Measurements from ENCODE around the gene USP49.
"Not testable (repeated sequence)": the region's sequence is repeated elsewhere in the genome, so short reads cannot be mapped to it uniquely, and the experiment has no call there.

Gene USP49

DNA sequence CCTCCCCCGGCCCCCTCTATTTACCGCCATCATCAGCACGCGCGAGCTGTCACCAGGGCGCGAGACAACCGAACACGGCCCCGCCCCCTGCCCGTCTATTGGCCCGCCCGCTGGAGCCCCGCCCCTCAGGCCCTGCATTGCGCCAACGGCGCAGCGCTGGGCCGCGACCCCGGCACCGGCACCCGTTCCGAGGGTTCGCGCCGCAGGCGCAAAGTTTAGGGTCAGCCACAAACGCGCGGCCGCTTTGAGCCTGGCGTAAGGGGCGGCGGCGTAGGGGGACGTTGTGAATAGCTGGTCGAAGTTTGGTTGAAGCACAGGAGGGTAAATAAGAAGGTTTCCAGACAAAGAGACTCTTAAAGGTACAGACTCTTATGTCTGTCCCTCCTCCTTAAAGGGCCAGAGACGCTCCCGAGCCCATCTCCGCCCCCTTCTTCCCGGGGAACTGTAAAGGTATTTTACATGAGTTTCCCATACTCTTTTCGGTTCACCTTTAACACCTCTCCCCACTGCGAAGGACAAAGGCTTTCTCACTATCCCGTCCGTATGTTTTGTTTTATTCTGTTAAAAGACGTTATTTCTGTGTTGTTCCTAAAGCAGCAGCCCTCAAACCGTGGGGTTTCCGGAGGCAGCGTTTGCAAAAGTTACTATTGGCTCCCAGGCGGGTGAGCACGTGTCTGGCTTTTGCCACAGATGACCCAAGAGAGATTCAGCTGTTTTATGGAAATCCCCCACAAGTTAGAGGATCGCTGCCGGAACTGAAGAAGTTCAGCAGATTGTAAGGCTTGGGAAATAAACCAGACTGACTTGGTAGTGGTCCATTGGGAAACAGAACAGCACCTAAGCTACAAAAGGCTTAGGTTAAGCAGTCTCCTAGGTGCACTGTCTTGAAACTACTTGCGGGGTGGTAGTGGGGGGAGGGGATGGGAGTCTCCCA lies at the start of gene USP49:
TSS of gene USP49 (minus strand) at position 76 of the 934 bp plus-strand sequence. CDS start 88,392 bp downstream, outside the sequence.
- H3K36me3 Mint-ChIP-seq, result peaks cover 8% of the 10 kb centered on the region
- DNase-seq (ENCODE audit: low spot score in 2 of 2), result peak; percentile 86 to 93
- no peak within 1 kb of the TSS for H3K27ac Mint-ChIP-seq
- H3K9me3 Mint-ChIP-seq, result no peaks in the 10 kb centered on the region
- ATAC-seq, result peak; percentile 96
- no peak within 1 kb of the TSS for H3K4me3 Mint-ChIP-seq
- H3K4me1 Mint-ChIP-seq, result peaks cover 11% of the 10 kb centered on the region

DNA sequence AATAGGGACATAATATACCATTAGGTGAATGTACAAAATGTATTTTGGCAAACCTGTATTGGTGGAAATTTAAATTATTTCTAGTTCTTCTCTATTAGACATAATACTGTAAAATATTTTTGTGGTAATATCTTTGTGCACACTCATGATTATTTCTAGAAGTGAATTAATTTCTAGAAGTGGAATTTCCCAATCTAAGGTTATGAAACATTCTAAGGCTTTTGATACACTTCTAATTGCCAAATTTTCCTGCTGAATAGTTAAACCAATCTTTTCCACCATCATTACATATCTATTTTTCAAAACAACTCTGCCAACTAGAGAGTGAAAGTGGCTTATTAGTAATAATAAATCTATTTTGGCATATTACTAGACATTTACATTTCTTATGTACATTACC lies 48.3 kb upstream of the USP49 start:
- Mint-ChIP-seq H3K9me3 (no peaks in the 10 kb centered on the region), H3K4me3 (no peak overlapping the region), H3K27ac (no peak overlapping the region), H3K4me1 (peaks cover 42% of the 10 kb centered on the region), H3K36me3 (peaks cover 45% of the 10 kb centered on the region)
- DNase-seq (ENCODE audit: low spot score in 2 of 2) (no peak), ATAC-seq (no peak)

DNA sequence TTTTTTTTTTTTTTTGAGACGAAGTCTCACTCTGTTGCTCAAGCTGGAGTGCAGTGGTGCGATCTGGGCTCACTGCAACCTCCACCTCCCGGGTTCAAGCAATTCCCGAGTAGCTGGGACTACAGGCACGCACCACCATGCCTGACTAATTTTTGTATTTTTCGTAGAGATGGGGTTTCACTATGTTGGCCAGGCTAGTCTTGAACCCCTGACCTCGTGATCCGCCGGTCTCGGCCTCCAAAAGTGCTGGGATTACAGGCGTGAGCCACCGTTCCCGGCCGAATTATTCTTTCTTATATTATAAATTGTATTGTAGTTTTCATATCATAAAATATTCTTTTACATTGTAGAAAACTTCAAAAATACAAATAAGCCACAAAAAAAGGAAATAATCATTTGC lies 47.7 kb upstream of the USP49 start:
- peak overlapping the region; percentile 89 for H3K27ac Mint-ChIP-seq
- not testable (repeated sequence) for H3K9me3 Mint-ChIP-seq; ATAC-seq; DNase-seq (ENCODE audit: low spot score in 2 of 2)
- H3K4me1 Mint-ChIP-seq, result peaks cover 43% of the 10 kb centered on the region
- peak overlapping the region; percentile 99 for H3K4me3 Mint-ChIP-seq
- H3K36me3 Mint-ChIP-seq, result peaks cover 49% of the 10 kb centered on the region

DNA sequence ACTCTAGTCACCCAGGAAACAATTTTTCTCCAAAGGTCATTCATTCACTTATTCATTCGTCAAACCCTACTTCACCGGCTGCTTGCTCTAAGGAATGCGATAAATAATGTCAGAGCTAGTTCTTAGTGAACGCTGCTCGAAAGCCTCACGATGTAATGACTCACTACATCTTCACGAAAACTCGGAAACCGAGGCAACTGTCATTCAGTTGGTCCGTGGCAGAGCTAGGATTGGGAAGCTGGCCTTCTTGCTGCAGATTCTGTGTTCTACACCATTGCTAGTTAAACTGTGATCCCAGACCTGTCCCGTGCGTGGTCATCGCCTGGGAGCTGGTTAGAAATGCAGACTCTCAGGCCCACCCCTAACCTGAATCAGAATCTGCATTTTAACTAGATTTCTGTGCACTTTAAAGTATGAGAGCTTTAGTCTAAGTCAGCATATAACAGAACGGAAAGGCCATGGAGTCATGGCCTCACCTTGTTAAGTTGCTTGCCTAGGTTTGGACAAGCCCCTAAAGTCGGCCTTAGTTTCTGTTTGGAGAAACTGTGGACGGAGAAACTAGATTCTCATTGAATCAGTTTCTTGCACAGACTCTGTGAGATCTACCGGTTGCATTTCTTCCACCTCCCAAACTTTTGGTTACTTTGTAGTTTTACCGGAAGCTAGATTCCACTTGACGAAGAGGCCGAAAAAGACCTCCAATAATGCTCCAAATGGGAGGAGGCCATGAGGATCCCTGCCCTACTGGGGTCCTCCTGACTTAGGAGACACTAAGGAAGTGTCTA lies 47.1 kb upstream of the USP49 start:
- peaks cover 43% of the 10 kb centered on the region for H3K4me1 Mint-ChIP-seq
- H3K4me3 Mint-ChIP-seq, result peak overlapping the region; percentile 99
- peak overlapping the region; percentile 89 for H3K27ac Mint-ChIP-seq
- H3K36me3 Mint-ChIP-seq, result peaks cover 49% of the 10 kb centered on the region
- ATAC-seq (peak; percentile 72), DNase-seq (ENCODE audit: low spot score in 2 of 2) (no peak)
- no peaks in the 10 kb centered on the region for H3K9me3 Mint-ChIP-seq

DNA sequence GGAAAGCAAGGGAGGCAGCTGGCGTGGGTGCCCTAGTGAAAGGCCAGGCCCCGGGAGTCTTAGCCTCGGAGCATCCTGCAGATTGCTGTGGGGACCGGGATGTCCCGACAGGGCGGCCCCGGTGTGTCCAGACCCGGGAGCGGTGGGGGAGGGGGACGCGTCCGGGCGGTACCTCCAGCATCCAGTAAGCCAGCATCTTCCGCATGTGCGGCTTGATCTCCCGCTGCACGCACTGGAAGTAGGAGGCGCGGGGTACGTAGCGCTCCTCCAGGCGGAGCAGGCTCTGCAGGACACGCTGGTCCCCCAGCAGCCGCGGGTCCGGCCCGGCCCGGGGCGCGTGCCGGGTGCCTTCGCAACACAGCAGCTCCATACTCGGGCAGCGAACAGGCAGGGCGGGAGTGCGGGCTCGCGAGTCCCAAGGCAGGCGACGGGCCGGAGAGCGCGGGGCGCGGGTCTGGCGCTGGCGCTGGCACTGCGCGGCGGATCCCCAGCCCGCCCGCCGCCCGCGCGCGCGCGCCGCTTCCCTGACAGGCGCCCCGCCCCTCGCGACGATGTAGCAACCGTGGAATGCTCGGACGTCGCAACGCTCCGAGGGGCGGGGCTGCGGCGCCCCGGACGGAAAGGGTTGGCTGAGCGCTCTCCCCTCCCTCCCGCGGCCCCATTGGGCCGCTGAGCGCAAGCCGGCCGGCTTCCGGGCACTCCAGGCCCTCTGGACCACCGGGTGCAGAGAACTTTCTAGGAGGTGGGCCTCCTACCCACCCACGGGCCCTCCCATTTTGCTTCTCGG lies 46.3 kb upstream of the USP49 start, which contains the start of gene CCND3:
TSS of gene CCND3 (minus strand) at position 529 of the 787 bp plus-strand sequence. CDS start at position 370, 159 bp downstream.
- Mint-ChIP-seq H3K9me3 (no peaks in the 10 kb centered on the region), H3K36me3 (peaks cover 54% of the 10 kb centered on the region), H3K4me3 (peak within 1 kb of the TSS; percentile 99), H3K27ac (peak within 1 kb of the TSS; percentile 95), H3K4me1 (peaks cover 49% of the 10 kb centered on the region)
- DNase-seq (ENCODE audit: low spot score in 2 of 2), result peak; percentile 83 to 91
- peak; percentile 91 for ATAC-seq

DNA sequence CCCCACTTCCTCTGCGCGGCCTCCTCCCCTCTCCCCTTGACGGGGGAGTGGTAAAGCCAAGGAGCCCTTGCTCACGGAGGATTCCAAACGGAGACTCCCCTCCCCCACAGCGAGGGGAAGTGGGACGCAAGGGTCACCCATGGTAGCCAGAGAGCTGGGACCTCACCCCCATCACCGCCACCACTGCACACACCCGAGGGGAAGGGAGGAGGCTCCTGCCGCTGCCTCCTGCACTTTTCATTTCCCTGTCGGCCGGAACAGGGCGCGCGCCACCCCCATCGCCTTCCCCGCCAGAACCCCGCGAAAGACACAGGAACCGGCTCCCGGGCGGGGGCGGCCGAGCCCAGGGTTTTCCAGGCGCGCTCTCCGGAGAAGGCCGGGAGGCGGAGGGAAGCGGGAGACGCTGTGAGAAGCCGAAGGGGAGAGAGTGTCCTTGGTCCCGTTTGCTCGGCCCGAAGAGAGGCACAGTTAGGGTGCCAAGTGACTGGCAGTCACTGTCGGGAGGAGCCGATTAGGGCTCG lies 45.6 kb upstream of the USP49 start:
- ATAC-seq (no peak), DNase-seq (ENCODE audit: low spot score in 2 of 2) (peak in 1 of 2 donors; percentile 72)
- H3K36me3 Mint-ChIP-seq, result peaks cover 60% of the 10 kb centered on the region
- H3K4me3 Mint-ChIP-seq, result peak overlapping the region; percentile 99
- no peaks in the 10 kb centered on the region for H3K9me3 Mint-ChIP-seq
- H3K27ac Mint-ChIP-seq, result peak overlapping the region; percentile 95
- peaks cover 55% of the 10 kb centered on the region for H3K4me1 Mint-ChIP-seq

DNA sequence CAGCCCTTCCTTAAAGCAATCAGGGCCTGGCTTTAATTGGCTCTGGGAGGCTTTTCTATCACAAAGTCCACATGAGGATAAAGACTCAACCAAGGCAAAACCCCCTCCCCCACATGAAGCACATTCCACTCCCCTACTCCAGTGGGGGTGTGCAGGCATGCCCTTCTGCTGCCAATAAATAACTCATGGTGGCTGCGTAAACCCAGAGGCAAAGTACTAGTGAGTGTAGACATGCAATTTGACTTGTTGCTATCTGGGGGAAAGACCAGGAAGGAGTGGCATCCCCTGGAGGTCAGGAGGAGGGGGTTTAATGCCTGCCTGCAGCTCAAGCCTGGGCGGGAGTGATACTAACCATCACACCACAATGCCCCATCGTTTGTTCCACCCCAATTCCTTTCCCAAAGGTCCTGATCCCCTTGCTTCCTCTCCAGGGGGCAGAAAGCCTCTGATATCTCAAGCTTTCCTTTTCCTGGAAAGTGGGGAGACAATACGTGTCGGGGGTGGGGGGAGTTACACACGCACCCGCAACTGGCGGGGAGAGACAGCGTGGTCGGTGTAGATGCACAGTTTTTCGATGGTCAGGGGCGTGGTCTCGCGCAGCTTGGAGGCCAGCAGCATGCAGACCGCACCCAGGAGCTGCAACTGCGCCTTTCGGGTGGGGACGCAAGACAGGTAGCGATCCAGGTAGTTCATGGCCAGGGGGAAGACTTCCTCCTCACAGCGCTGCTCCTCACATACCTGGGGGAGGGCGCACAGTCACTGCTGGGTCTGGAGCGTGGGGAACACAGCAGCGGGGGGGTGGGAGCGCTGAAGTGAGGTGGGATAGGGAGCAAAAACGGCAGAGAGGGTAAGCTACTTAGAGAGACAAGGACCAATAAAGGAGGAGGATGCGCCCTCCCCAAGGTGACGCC lies 44.9 kb upstream of the USP49 start:
- ATAC-seq, result no peak
- DNase-seq (ENCODE audit: low spot score in 2 of 2), result peak in 1 of 2 donors; percentile 68
- Mint-ChIP-seq H3K9me3 (no peaks in the 10 kb centered on the region), H3K4me1 (peaks cover 62% of the 10 kb centered on the region), H3K4me3 (peak overlapping the region; percentile 99), H3K27ac (peak overlapping the region; percentile 95), H3K36me3 (peaks cover 67% of the 10 kb centered on the region)

DNA sequence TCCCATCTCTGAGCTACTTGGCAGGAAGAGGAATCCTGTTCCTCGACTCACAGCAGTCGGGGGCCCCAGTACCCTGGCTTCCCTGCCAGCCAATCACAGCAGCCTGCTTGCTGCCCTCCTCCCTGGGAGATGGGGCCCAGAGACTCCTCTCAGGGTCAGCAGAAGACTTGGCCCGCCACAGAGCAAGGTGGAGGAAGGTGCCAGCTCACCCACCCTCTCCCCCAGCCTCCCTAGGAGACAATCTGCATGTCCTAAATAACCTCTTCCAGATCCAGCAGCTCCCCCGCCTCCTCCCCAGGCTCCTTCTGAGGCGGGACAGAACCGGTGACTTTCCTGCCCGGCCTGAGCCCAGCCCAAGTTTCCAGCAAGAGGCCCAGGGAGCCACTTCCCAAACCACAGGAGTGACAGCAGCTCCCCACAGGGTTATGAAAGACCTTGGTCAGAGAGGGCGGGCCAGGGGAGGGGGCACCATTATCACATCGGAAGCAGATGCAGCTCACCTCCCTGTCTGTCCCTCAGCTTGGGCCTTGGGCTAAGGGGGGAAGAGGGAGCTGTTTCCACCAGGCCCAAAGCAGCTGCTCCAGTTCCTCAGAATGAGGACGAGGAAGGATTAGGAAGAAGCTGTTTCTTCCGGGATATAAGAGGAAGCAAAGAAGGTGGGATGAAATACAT lies 44.1 kb upstream of the USP49 start:
- Mint-ChIP-seq H3K4me1 (peaks cover 70% of the 10 kb centered on the region), H3K36me3 (peaks cover 75% of the 10 kb centered on the region), H3K27ac (peak overlapping the region; percentile 95), H3K9me3 (no peaks in the 10 kb centered on the region), H3K4me3 (peak overlapping the region; percentile 99)
- DNase-seq (ENCODE audit: low spot score in 2 of 2) (peak in 1 of 2 donors; percentile 71), ATAC-seq (no peak)

DNA sequence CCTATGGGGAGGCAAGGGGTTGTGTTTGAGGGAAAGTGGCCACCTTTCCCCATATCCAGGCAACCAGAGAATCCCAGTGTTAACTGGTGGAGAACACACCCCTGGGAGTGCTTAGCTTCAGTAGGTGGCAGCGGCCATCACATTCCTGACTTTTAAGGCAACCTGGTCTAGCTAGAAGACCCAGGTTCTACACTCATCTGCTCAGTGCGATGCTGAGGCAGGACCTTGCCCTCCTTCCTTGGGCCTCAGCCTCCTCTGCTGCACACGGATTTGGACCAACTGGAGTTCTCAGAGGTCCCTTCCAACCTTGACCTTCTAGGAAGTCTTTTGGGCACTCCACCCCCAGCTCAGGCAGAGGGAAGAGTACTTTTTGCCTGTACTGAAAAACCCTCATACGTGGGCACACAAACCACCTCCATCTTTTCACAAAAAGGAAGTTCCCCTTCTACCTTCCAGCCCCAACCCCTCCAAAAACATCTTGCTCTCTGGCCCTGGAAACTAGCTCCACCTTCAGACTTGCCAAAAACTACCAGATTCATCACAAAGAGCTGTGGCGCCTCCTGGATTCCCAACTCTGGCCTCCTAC lies 43.5 kb upstream of the USP49 start:
- peak overlapping the region; percentile 95 for H3K27ac Mint-ChIP-seq
- H3K4me3 Mint-ChIP-seq, result peak overlapping the region; percentile 99
- ATAC-seq (no peak), DNase-seq (ENCODE audit: low spot score in 2 of 2) (no peak)
- peaks cover 72% of the 10 kb centered on the region for H3K4me1 Mint-ChIP-seq
- H3K36me3 Mint-ChIP-seq, result peaks cover 82% of the 10 kb centered on the region
- H3K9me3 Mint-ChIP-seq, result no peaks in the 10 kb centered on the region

DNA sequence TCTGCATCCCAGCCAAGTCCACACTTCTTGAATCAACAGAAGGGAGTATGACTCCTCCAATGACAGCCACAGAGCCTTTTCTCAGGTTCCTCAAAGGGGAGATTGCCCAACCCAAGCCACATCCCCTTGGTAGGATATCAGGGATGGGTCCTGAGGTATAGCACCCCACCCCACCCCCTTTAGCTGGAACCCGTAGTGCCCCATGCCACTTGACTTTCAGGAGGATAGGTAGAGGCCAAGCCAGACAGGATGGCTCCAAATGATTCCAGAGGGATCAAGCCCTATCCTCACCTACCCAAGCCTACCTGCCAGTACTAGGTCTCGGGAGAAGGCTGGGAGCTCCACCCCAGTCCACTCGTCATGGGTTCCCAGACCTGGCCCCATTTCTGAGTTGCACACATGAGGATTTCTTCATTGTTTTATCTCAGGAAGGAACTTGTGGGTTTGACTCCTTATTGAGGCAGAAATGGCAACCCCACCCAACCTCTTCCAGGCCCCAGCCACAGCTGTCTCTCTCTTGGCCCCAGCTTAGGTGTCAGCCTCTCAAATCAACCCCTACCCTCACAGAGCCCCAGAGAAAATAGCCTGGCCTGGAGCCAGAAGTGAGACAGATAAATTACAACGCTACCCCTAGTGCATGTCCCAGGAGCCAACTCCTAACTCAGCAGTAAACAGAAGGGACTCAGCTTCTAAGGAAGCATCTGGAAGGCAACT lies 42.8 kb upstream of the USP49 start:
- Mint-ChIP-seq H3K9me3 (no peaks in the 10 kb centered on the region), H3K36me3 (peaks cover 88% of the 10 kb centered on the region), H3K27ac (peak overlapping the region; percentile 95), H3K4me3 (peak overlapping the region; percentile 99), H3K4me1 (peaks cover 75% of the 10 kb centered on the region)
- DNase-seq (ENCODE audit: low spot score in 2 of 2) (no peak), ATAC-seq (no peak)

DNA sequence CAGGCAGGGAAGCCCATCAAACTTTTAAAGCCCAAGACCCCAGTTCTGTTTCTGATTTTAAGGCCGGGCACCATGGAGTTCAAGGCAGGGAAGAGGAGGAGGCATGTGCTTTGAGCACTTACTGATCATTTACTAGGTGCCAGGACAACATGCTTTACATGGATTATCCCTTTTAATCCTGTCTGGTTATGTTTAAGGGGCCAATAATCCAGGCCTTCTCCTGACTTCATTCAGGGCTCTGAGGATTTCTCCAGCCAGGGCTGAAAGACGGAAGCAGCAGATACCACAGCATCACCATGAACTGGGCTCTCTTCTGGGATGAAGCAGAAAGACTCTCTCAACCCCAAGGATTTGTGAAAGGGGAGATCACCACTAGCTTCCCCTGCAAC lies 42.3 kb upstream of the USP49 start:
- Mint-ChIP-seq H3K36me3 (peaks cover 94% of the 10 kb centered on the region), H3K27ac (peak overlapping the region; percentile 95), H3K9me3 (no peaks in the 10 kb centered on the region), H3K4me1 (peaks cover 76% of the 10 kb centered on the region), H3K4me3 (peak overlapping the region; percentile 99)
- ATAC-seq (no peak), DNase-seq (ENCODE audit: low spot score in 2 of 2) (no peak)

DNA sequence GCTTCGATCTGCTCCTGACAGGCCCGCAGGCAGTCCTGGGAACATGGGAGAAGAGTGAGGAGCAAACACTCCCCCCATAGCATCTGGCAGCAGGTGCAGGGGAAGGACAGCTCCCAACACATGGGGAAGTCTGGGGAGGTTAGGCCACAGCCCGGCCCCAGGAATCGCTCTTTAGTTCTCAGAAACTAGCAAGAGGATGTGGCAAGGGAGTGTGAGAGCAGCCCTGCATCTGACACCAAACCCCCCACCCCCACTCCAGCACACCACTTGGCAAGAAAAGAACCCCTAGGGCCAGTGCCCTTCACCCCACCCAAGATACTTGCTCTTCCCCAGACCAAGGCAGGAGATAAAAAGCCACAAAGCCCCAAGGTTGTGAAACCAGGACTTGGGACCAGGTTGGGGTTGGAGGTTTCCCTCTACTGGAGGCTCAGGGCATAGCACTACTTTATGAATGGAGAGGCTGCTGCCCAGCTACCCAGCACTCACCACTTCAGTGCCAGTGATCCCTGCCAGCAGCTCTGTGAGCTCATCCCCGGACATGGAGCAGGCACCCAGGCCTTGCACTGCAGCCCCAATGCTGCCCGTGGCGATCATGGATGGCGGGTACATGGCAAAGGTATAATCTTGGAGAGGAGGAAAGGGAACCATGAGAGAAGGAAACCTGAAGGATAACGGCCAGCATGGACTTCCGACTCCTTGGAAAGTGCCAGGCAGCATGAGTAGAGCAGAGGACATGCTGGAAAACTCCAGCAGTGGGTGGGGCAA lies 41.1 kb upstream of the USP49 start:
- ATAC-seq (peak; percentile 89), DNase-seq (ENCODE audit: low spot score in 2 of 2) (peak; percentile 56 to 88)
- H3K36me3 Mint-ChIP-seq, result peaks cover 98% of the 10 kb centered on the region

More for the DNA sequence above, 41.1 kb upstream of the USP49 start:
- Mint-ChIP-seq H3K4me3 (peak overlapping the region; percentile 99), H3K9me3 (no peaks in the 10 kb centered on the region), H3K4me1 (peaks cover 72% of the 10 kb centered on the region), H3K27ac (peak overlapping the region; percentile 95)

Data from stimulated activated effector memory CD8-positive, alpha-beta T cell treated with anti-CD3 and anti-CD28 coated beads, Interleukin-12 subunit alpha, Interleukin-12 subunit beta, amount 100 ng/mL, for 72 hours (primary cell).